ENCODE measurements around the gene PRAMEF17.
"Not testable (repeated sequence)": the region's sequence is repeated elsewhere in the genome, so short reads cannot be mapped to it uniquely, and the experiment has no call there.

- TF ChIP-seq, protein P1, sequence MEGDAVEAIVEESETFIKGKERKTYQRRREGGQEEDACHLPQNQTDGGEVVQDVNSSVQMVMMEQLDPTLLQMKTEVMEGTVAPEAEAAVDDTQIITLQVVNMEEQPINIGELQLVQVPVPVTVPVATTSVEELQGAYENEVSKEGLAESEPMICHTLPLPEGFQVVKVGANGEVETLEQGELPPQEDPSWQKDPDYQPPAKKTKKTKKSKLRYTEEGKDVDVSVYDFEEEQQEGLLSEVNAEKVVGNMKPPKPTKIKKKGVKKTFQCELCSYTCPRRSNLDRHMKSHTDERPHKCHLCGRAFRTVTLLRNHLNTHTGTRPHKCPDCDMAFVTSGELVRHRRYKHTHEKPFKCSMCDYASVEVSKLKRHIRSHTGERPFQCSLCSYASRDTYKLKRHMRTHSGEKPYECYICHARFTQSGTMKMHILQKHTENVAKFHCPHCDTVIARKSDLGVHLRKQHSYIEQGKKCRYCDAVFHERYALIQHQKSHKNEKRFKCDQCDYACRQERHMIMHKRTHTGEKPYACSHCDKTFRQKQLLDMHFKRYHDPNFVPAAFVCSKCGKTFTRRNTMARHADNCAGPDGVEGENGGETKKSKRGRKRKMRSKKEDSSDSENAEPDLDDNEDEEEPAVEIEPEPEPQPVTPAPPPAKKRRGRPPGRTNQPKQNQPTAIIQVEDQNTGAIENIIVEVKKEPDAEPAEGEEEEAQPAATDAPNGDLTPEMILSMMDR (IDR thresholded peaks at IDR 0.05): not testable (repeated sequence)
- TF ChIP-seq POLR2A (IDR thresholded peaks at IDR 0.05): not testable (repeated sequence)
Observed at GRCh38 chr1:13347034-13347433, 42.4 kb upstream of the PRAMEF17 start, which contains the start of gene PRAMEF14.
